Measurements from ENCODE around the gene LAMA5. TPM values are rescaled to one million over a fixed set of nuclear protein-coding genes. Genes with fewer than 3 reads are reported as not detected.

The LAMA5 gene
- total RNA-seq (2022; extraction: Qiagen RNA extraction; ENCODE audit: low read depth), result 251 to 434 TPM (median 357 TPM) in 5 replicates

GRCh38 chr20:62367136-62367632 lies at the start of gene LAMA5:
LAMA5 (minus strand) TSS chr20:62367312; CDS start chr20:62367245, 67 bp downstream.

GRCh38 chr20:62407221-62407992 lies 40.3 kb upstream of the LAMA5 start, which contains the start of gene CABLES2:
CABLES2 (minus strand) TSS chr20:62407285; CDS start chr20:62407276, 9 bp downstream.

GRCh38 chr20:62386383-62387218 lies 19.5 kb upstream of the LAMA5 start, which contains the start of gene RPS21:
RPS21 (plus strand) TSS chr20:62387103; CDS start chr20:62387339, 236 bp downstream.

GRCh38 chr20:62302341-62303061 lies 64.6 kb downstream of the LAMA5 start, which contains the start of gene ADRM1:
ADRM1 (plus strand) TSS chr20:62302997; CDS start chr20:62303569, 572 bp downstream.

Other genes starting within 250 kb of the LAMA5 start
- 24.2 to 27.2 TPM (median 25.2 TPM) in 5 replicates for gene LSM14B, start 244.8 kb downstream of the LAMA5 start, total RNA-seq (2022; extraction: Qiagen RNA extraction; ENCODE audit: low read depth)
- 472 to 604 TPM (median 579 TPM) in 5 replicates for gene PSMA7, start 223.9 kb downstream of the LAMA5 start, total RNA-seq (2022; extraction: Qiagen RNA extraction; ENCODE audit: low read depth)
- gene SS18L1, start 223.5 kb downstream of the LAMA5 start, total RNA-seq (2022; extraction: Qiagen RNA extraction; ENCODE audit: low read depth), result 8.4 to 11.0 TPM (median 9.3 TPM) in 5 replicates
- gene MTG2, start 184.3 kb downstream of the LAMA5 start, total RNA-seq (2022; extraction: Qiagen RNA extraction; ENCODE audit: low read depth), result 29.0 to 39.8 TPM (median 36.0 TPM) in 5 replicates
- not detected in 5 replicates for gene HRH3, start 147.0 kb downstream of the LAMA5 start, total RNA-seq (2022; extraction: Qiagen RNA extraction; ENCODE audit: low read depth)
- 17.8 to 22.5 TPM (median 19.1 TPM) in 5 replicates for gene OSBPL2, start 128.8 kb downstream of the LAMA5 start, total RNA-seq (2022; extraction: Qiagen RNA extraction; ENCODE audit: low read depth)
- 152 to 198 TPM (median 187 TPM) in 5 replicates for gene ADRM1, start 64.3 kb downstream of the LAMA5 start, total RNA-seq (2022; extraction: Qiagen RNA extraction; ENCODE audit: low read depth)
- gene RPS21, start 19.8 kb upstream of the LAMA5 start, total RNA-seq (2022; extraction: Qiagen RNA extraction; ENCODE audit: low read depth), result 2,597 to 3,023 TPM (median 2,825 TPM) in 5 replicates
- gene CABLES2, start 40.0 kb upstream of the LAMA5 start, total RNA-seq (2022; extraction: Qiagen RNA extraction; ENCODE audit: low read depth), result 4.5 to 5.9 TPM (median 5.1 TPM) in 5 replicates
- 0.03 to 0.05 TPM in 2 of 5 replicates, not detected in the others for gene RBBP8NL, start 60.2 kb upstream of the LAMA5 start, total RNA-seq (2022; extraction: Qiagen RNA extraction; ENCODE audit: low read depth)
- 0.58 to 0.93 TPM (median 0.69 TPM) in 5 replicates for gene GATA5, start 108.7 kb upstream of the LAMA5 start, total RNA-seq (2022; extraction: Qiagen RNA extraction; ENCODE audit: low read depth)

Data from A549 treated with CpdA at 1 μM for 4 hours (cell line).